PC-3 (cell line): ENCODE measurements around the gene PYDC1.

Source experiments
- EZH2 ChIP-seq: fragments of 300-600 bp; sonication (generic); IDR thresholded peaks from one replicate; pipeline ENCODE4 v1.6.1; 2017; ENCODE audit warnings: antibody characterized with exemption, mild to moderate bottlenecking, low read length; ENCODE audit not compliant: unreplicated experiment
- EZH2phosphoT487 ChIP-seq: fragments of 300-600 bp; sonication (generic); IDR thresholded peaks from 2 replicates; pipeline ENCODE4 v1.6.1; 2018; ENCODE audit warnings: mild to moderate bottlenecking, antibody characterized with exemption, low read length, borderline replicate concordance
- TF ChIP-seq, protein P1 (sequence below): fragments of 300-600 bp; sonication (generic); conservative IDR thresholded peaks from 2 replicates; pipeline ENCODE4 v1.5.1; 2017; ENCODE audit warnings: antibody characterized with exemption, low read depth, mild to moderate bottlenecking, low read length

DNA sequence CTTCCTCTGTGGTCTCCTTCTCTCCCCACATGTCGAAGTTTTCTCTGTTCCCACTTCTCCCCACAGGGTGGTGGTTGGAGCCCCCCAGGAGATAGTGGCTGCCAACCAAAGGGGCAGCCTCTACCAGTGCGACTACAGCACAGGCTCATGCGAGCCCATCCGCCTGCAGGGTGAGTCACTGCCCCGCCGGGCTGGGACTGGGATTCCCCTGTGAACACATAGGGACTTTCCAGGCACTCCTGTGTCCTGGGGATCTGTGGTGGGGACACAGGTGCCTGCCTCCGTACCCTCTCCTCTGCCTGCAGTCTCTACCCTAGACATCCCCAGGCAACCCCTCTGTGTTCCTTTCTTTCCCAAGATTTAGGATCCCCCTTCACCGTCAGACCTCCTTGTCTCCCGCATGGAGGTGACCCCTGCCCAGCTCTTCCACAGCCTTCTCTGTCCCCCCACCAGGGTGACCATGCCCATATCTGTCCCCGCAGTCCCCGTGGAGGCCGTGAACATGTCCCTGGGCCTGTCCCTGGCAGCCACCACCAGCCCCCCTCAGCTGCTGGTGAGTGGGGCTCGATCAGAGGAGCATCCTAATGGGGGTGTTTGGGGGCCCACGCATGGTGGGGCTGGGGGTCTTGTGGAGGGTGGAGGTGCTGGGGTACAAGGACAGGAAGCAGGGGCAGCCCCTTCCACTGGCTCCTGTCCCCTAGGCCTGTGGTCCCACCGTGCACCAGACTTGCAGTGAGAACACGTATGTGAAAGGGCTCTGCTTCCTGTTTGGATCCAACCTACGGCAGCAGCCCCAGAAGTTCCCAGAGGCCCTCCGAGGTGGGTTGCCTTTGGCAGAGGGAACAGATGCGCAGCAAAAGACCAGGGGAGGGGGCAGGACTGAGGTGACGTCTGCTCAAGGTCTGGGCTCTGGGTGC lies 48.7 kb upstream of the PYDC1 start:
- TF ChIP-seq, protein P1, sequence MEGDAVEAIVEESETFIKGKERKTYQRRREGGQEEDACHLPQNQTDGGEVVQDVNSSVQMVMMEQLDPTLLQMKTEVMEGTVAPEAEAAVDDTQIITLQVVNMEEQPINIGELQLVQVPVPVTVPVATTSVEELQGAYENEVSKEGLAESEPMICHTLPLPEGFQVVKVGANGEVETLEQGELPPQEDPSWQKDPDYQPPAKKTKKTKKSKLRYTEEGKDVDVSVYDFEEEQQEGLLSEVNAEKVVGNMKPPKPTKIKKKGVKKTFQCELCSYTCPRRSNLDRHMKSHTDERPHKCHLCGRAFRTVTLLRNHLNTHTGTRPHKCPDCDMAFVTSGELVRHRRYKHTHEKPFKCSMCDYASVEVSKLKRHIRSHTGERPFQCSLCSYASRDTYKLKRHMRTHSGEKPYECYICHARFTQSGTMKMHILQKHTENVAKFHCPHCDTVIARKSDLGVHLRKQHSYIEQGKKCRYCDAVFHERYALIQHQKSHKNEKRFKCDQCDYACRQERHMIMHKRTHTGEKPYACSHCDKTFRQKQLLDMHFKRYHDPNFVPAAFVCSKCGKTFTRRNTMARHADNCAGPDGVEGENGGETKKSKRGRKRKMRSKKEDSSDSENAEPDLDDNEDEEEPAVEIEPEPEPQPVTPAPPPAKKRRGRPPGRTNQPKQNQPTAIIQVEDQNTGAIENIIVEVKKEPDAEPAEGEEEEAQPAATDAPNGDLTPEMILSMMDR, result no peak
- TF ChIP-seq EZH2phosphoT487 (no peak), EZH2 (no peak)
